M059J (cell line): ENCODE results near the gene FTO. TPM values are rescaled to one million over a fixed set of nuclear protein-coding genes. Genes with fewer than 3 reads are reported as not detected.

ENCODE experiments used
- DNase-seq: peaks from one replicate; pipeline ENCODE4 v3.0.0-alpha.2; 2012; ENCODE audit warnings: low read depth
- total RNA-seq: library from RNA; depleted of rRNA; stranded (reverse); fragments of >200 nt; shearing (Covaris generic); gene quantifications from 2 replicates; pipeline ENCODE4 v1.2.3, GENCODE V29; 2014

The FTO gene
- total RNA-seq, 1 experiment from 2014 or later, result 132 TPM

DNA sequence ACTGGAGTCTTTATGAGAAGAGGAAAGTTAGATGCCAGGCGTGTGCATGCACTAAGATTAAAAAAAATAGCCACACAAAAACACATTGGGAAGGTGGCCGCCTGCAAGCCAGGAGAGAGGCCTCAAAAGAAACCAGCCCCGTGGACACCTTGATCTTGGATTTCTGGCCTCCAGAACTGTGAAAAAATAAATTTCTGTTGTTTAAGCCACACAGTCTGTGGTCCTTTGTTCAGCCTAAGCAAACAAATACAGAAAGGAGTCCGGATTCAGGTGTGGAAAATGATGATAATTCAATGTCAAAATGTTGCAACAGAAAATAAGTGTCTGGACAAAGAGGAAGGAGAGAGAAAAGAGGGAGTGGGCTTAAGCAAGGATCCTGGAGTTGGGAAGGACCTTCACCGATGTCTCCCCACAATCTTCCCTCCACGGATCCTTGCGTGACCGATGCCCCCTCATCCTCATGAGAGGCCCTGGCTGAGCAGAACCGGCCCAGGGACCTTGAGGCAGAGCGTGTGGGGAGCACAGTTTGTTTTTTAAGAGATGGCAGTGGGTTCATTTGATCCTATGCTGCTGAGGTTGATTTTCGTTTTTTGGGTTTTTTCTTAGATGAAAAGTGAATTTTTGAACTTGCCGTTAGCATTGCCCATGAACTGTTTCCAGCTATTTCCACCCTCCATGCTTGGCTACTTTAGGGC lies 449.4 kb downstream of the FTO start:
- no peak for DNase-seq

DNA sequence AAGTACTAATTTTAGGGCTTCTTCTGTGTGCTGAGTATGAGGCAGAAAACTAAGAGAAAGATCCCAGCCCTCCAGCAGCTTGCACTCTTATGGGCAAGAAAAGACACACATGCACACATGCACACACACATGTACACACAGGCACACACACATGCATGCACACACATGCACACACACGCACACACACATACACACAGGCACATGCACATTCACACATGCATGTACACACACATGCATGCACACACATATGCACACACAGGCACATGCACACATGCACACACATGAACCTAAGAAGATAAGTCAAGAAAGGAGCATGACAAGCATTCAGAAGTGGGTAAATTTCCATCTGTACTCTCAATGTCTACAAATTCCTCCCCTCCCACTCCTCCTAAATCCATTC lies 452.4 kb downstream of the FTO start:
- no peak for DNase-seq

- no peak for DNase-seq
Observed at GRCh38 chr16:54158986-54159385, 455.0 kb downstream of the FTO start.

DNA sequence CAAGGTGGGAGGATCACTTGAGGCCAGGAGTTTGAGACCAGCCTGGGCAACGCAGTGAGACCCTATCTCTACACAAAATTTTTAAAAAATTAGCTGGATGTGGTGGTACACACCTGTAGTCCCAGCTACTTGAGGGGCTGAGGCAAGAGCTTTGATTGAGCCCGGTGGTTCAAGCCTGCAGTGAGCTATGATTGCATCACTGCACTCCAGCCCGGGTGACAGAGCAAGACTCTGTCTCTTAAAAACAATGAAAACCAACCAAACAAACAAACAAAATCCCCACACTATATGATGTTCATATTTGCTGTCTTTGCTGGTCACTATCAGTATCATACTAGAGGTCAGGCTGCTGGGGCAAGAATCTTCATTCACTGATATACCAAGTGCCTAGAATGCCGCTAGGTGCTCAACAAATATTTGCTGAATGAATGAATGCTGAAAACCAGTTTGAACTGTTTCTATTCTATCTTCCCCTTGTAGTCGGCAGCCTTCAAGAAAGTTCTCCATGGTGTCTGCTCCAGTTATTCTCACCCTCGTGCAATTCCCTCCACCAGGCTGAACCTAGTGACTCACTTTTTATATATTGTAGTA lies 455.6 kb downstream of the FTO start:
- DNase-seq, result no peak

GRCh38 chr16:54160252-54160860 lies 456.4 kb downstream of the FTO start:
- DNase-seq, result no peak

GRCh38 chr16:54160939-54161897 lies 457.3 kb downstream of the FTO start:
- DNase-seq, result no peak

DNA sequence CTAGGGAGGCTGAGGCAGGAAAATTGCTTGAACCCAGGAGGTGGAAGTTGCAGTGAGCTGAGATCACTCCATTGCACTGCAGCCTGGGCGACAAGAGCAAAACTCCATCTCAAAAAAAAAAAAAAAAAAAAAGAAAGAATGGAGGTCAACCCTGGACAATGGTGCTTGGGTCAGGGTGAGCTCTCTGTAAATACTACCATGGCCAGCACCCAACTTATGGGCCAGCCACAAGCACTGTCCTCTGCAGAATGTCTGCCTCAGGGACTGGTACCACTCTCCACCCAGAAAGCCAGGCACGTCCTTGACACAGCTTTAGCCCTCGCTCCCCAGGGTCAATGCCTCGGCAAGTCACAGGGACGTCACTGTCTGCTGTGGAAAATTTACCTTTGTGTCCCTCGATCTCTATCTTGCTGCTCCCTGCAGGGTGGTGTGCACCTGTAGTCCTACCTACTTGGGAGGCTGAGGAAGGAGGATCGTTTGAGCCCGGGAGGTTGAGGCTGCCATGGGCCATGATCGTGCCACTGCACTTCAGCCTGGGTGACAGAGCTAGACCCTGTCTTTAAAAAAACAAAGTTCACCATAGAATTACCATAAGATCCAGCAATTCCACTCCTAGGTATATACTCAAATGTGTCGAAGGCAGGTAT lies 459.4 kb downstream of the FTO start:
- DNase-seq, result no peak

DNA sequence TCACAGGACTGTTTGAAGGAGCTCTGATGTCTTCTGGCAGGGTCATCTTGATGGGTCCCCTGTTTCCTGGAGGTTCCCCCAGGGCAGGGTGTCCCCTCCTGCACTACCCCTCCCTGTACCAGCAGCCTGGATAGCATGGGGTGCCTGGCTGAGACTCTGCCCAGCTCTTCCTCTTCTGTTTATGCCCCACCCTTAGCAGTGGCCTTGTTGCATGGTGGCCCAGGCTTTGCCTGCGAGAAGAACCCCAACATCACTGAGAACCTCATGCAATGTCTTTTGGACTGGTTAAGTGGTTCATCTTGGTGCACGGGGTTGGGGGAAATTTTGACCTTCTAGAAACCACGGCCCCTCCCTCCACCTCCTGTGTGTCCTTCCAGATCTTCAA lies 460.8 kb downstream of the FTO start:
- DNase-seq, result no peak

GRCh38 chr16:54165174-54165911 lies 461.4 kb downstream of the FTO start:
- DNase-seq, result no peak

GRCh38 chr16:54165912-54166865 lies 462.2 kb downstream of the FTO start:
- no peak for DNase-seq

- DNase-seq, result no peak
Observed at GRCh38 chr16:54169112-54169511, 465.2 kb downstream of the FTO start.

DNA sequence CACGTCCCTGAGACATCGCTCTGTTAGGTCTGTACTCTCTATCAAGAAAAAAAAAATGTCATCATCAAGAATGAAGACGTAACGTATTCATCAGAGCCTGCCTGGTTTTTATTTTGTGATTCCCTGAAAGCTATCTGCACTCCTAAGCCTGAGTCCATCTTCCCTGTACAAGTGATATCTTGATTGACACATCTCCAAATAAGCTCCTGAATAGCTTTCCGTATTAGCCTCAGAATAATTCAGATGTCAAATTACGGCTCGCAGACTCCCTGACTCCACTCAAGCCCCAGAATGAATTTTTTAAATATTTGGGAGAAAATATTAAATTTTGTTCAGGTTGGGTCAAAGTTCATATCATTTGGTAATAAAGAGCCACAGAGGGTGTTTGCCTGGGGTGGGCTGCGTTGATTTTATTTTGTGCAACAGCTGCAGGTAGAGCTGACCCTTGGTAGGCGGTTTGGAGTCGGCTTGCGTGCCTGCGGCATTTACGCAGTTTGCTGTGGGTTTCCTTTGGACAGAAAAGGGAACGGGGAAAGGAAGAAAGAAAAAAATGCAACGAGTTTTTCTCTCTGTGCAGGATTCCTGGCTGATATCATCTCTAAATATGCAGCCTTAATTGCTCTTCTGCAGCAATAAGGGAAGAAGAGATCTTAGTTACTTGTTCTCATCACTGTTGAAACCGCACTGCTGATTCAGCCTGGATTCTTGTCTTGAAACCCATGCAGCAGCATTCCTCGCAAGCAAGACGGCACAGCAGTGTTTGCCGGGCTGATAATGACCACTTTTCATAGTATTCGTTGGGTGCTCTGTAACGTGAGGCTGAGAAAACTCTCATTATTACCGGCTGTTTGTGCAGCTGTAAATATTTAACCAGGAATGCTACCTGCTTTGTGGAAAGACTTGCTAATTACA lies 467.9 kb downstream of the FTO start:
- DNase-seq, result no peak

GRCh38 chr16:54173490-54173889 lies 469.5 kb downstream of the FTO start:
- no peak for DNase-seq

DNA sequence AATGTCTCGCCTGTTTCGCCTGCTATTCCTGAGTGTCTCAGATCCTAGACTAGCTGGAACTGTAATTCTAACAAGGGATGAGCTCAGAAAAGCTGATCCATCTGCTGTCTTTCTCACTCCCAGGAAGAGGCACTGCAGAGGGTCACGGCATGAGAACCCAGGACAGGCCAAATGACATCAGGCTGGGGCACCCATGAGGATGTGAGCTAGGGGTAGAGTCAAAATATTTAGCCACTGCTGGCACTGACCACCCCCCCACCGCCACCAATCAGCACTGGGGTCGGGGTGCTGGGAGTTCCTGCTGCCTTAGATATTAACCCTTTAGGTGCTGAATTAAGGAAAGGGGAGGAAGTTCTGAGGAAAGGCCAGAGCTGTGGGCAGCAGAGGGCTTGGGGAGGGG lies 470.2 kb downstream of the FTO start:
- DNase-seq, result no peak

GRCh38 chr16:54174750-54175149 lies 470.8 kb downstream of the FTO start:
- DNase-seq, result no peak

DNA sequence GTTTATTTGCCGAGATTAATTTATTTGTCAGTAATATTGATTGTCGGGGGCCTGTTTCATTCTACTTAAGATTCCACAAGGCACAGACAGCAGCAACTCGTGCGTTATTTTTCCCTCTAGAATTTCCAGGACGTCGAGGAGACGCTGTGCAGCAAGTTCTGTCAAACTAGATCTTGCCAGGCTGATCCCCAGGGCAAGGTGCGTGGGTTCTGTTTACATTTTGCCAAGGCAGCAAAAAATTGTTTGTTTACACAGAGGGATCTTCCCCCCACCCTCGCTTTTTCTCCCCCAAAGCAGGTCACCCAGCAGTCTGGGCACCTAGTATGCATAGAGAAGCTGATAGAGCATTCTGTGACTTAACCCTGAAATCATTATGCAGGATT lies 471.2 kb downstream of the FTO start:
- no peak for DNase-seq

- DNase-seq, result peak; percentile 7
Observed at GRCh38 chr16:54175552-54176375, 471.8 kb downstream of the FTO start.

- DNase-seq, result no peak
Observed at GRCh38 chr16:54176376-54176901, 472.5 kb downstream of the FTO start.
